ENCODE data around the gene CFH.
"Not testable (repeated sequence)": the region's sequence is repeated elsewhere in the genome, so short reads cannot be mapped to it uniquely, and the experiment has no call there.

The CFH gene

GRCh38 chr1:196765019-196765740, 113.3 kb downstream of the CFH start:
- DNase-seq (ENCODE audit: low read depth, low spot score): not testable (repeated sequence)

GRCh38 chr1:196769823-196770222, 118.0 kb downstream of the CFH start:
- DNase-seq (ENCODE audit: low read depth, low spot score): not testable (repeated sequence)

GRCh38 chr1:196773713-196774112, 121.9 kb downstream of the CFH start:
- DNase-seq (ENCODE audit: low read depth, low spot score): no peak

GRCh38 chr1:196774175-196774574, 122.3 kb downstream of the CFH start:
- DNase-seq (ENCODE audit: low read depth, low spot score): no peak

- DNase-seq (ENCODE audit: low read depth, low spot score): no peak
These were observed 122.8 kb downstream of the CFH start, which contains the start of gene CFHR3 for GRCh38 chr1:196774603-196775002. Gene CFHR3, plus strand, starts transcription at chr1:196774840. Its CDS starts 47 bp downstream, at chr1:196774887.

GRCh38 chr1:196777603-196778002, 125.8 kb downstream of the CFH start:
- DNase-seq (ENCODE audit: low read depth, low spot score): no peak

GRCh38 chr1:196779093-196779492, 127.2 kb downstream of the CFH start:
- no peak for DNase-seq (ENCODE audit: low read depth, low spot score)

- not testable (repeated sequence) for DNase-seq (ENCODE audit: low read depth, low spot score)
These were observed 139.4 kb downstream of the CFH start for GRCh38 chr1:196791252-196791651.

GRCh38 chr1:196794103-196794502, 142.3 kb downstream of the CFH start:
- DNase-seq (ENCODE audit: low read depth, low spot score): not testable (repeated sequence)

All from iPS DF 19.7 (cell line).